K562 (cell line): Measurements from ENCODE around the gene WDR18. TPM values are rescaled to one million over a fixed set of nuclear protein-coding genes. Genes with fewer than 3 reads are reported as not detected.

Source experiments
- ARID1B ChIP-seq: fragments of 450-650 bp; IDR thresholded peaks from 2 replicates; pipeline ENCODE4 v1.6.1; 2016; ENCODE audit warnings: antibody characterized with exemption, mild to moderate bottlenecking, inconsistent platforms
- ARID2 ChIP-seq: fragments of 450-650 bp; IDR thresholded peaks from 2 replicates; pipeline ENCODE4 v1.6.1; 2017; ENCODE audit warnings: antibody characterized with exemption, mild to moderate bottlenecking
- CCAR2 ChIP-seq: fragments of 200-400 bp; formaldehyde crosslinking; IDR thresholded peaks from 2 replicates; pipeline ENCODE4 v1.6.1; 2017; ENCODE audit warnings: mild to moderate bottlenecking, low read depth, low read length
- DPF2 ChIP-seq: fragments of 450-650 bp; IDR thresholded peaks from 2 replicates; pipeline ENCODE4 v1.6.1; 2016
- HCFC1 ChIP-seq: IDR thresholded peaks from 2 replicates; pipeline ENCODE4 v1.6.1; 2012; ENCODE audit warnings: low read depth, low read length, improper control_type of control experiment
- MEF2A ChIP-seq: IDR thresholded peaks from 2 replicates; pipeline ENCODE4 v1.6.1; 2011; ENCODE audit warnings: low read depth, mild to moderate bottlenecking, low read length, moderate library complexity; ENCODE audit not compliant: control insufficient read depth
- NR2C1 ChIP-seq, 2 experiments: fragments of 450-650 bp; IDR thresholded peaks; 2 replicates each; pipeline ENCODE4 v1.6.1; 2017; ENCODE audit warnings: mild to moderate bottlenecking in 2 of 2, antibody characterized with exemption in 1 of 2, inconsistent platforms in 1 of 2, missing compliant biosample characterization in 1 of 2, missing genetic modification characterization in 1 of 2
- NRF1 ChIP-seq, 2 experiments: fragments of 450-650 bp; IDR thresholded peaks in 1 of 2; conservative IDR thresholded peaks in 1 of 2; 2 replicates each; pipeline ENCODE4 v1.6.1; 2014; ENCODE audit warnings: mild to moderate bottlenecking in 2 of 2
- PCBP1 ChIP-seq: fragments of 200-400 bp; formaldehyde crosslinking; IDR thresholded peaks from 2 replicates; pipeline ENCODE4 v1.6.1; 2018; ENCODE audit warnings: mild to moderate bottlenecking, low read depth, low read length; ENCODE audit not compliant: poor library complexity, severe bottlenecking
- POLR2G ChIP-seq: fragments of 200-400 bp; formaldehyde crosslinking; IDR thresholded peaks from 2 replicates; pipeline ENCODE4 v1.6.1; 2017; ENCODE audit warnings: low read depth, mild to moderate bottlenecking, antibody characterized with exemption, low read length, moderate library complexity
- RBM22 ChIP-seq: fragments of 200-400 bp; formaldehyde crosslinking; IDR thresholded peaks from 2 replicates; pipeline ENCODE4 v1.6.1; 2018; ENCODE audit warnings: low read length, low read depth; ENCODE audit not compliant: poor library complexity, severe bottlenecking
- SIN3A ChIP-seq, 2 experiments: fragments of 150-350 bp in 1 of 2; IDR thresholded peaks; 2 replicates each; pipeline ENCODE4 v1.6.1; 2011 to 2016; ENCODE audit warnings: borderline replicate concordance in 2 of 2, low read depth in 2 of 2, low read length in 2 of 2, mild to moderate bottlenecking in 2 of 2, moderate library complexity in 2 of 2; ENCODE audit not compliant: control insufficient read depth in 1 of 2
- SRF ChIP-seq, 2 experiments: fragments of 250-450, 450-650 bp in 1 of 2; sonication (Bioruptor Pico) in 1 of 2; sonication (generic) in 1 of 2; formaldehyde crosslinking; IDR thresholded peaks; 2 replicates each; pipeline versions ENCODE4 v1.5.0 to v1.5.1; 2020 to 2022; ENCODE audit warnings: mild to moderate bottlenecking in 1 of 2, missing genetic modification reagents in 1 of 2
- TEAD1 ChIP-seq, 2 experiments: fragments of 450-650 bp in 1 of 2; sonication (generic) in 1 of 2; formaldehyde crosslinking; IDR thresholded peaks; 2 replicates each; pipeline versions ENCODE4 v1.4.0 to v1.8.0; 2020 to 2022; ENCODE audit warnings: mild to moderate bottlenecking in 2 of 2, missing genetic modification reagents in 1 of 2
- ZC3H4 ChIP-seq: sonication (generic); formaldehyde crosslinking; IDR thresholded peaks from 2 replicates; pipeline ENCODE4 v1.9.0; 2021; ENCODE audit warnings: missing genetic modification reagents, borderline replicate concordance
- ZFP30 ChIP-seq: fragments of 250-450 bp; sonication (Bioruptor Pico); IDR thresholded peaks from 2 replicates; pipeline ENCODE4 v1.8.0; 2022; ENCODE audit warnings: moderate library complexity, mild to moderate bottlenecking, inconsistent platforms, borderline replicate concordance
- ZFX ChIP-seq: sonication (generic); formaldehyde crosslinking; IDR thresholded peaks from 2 replicates; pipeline ENCODE4 v1.8.0; 2022; ENCODE audit warnings: mild to moderate bottlenecking, missing genetic modification reagents, moderate library complexity
- ZNF696 ChIP-seq: fragments of 250-450 bp; sonication (Bioruptor Pico); conservative IDR thresholded peaks from 2 replicates; pipeline ENCODE4 v1.4.0; 2020; ENCODE audit warnings: mild to moderate bottlenecking, moderate library complexity
- polyA plus RNA-seq, 8 experiments: library from polyadenylated mRNA; depleted of rRNA in 4 of 8; stranded (reverse) in 5 of 8; unstranded in 3 of 8; fragments of >200 nt; fragmentation: Nextera tagmentation in 2 of 8; fragmentation: Illumina TruSeq in 1 of 8; extraction: Ambion mirVana in 2 of 8; extraction: Trizol in 1 of 8; gene quantifications; 2 replicates each; pipeline versions ENCODE4 v1.2.1 to v1.2.3, GENCODE V29; 2011 to 2014; ENCODE audit warnings: inconsistent platforms in 1 of 8, missing spikeins in 1 of 8
- total RNA-seq, 7 experiments: library from RNA; depleted of rRNA in 6 of 7; stranded (reverse); fragments of >200 nt in 6 of 7; fragmentation: Illumina TruSeq in 2 of 7; extraction: Trizol in 2 of 7; gene quantifications; 2 replicates each; pipeline versions ENCODE4 v1.2.1 to v1.2.3, GENCODE V29; 2011 to 2021; ENCODE audit warnings: low replicate concordance in 1 of 7
- TF ChIP-seq, protein P1 (sequence below): fragments of 450-650 bp; IDR thresholded peaks from 2 replicates; pipeline ENCODE4 v1.6.1; 2016
- TF ChIP-seq, protein P2 (sequence below): fragments of 450-650 bp; IDR thresholded peaks from 2 replicates; pipeline ENCODE4 v1.6.1; 2014; ENCODE audit warnings: low read depth, mild to moderate bottlenecking, moderate library complexity, borderline replicate concordance

The WDR18 gene
- total and polyA plus RNA-seq, 9 of the 15 experiments (the other 6 are each of a cell fraction or from before 2014, with no cell fraction given), result 0.65 to 181 (median 30.1) TPM

DNA sequence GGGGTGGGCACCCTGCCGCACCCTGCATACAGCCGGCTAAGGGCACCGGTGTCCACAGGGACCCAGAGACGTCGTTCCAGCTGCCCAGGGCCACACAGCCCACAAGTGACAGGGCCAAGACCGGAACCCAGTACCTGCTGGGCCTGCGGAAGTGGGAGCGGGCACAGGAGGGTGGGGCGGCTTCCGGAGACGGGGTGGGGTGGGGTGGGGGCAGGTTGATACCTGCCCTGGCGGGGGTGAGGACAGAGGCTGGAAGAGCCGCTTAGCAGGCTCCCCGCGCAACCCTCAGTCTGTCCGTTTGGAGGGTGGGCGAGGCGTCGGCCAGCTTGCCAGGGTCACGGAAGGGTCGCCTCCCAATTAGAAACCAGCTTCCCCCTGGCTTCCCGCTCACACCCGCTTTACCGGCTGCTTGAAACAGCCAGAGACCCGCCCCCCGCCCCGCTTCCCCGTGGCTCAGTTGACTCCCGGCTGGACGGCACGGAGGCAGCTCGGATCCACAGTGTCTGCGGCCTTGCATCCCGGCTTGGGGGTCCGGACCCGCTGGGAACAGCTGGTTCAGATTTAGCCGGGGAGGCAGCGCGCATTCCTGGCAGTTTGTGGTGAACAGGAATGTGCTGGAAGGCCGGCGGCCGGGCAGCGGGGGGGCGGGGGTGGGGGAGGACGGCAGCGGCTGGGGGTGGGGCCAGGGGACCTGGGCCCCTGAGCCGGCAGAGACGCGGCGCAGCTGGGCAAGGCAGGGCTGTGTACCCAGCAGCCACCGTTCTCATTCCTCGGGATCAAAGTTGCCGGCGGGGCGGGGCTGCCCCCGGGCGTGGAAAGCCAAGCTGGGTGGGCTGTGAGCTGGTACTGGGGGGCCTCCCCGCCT is 44.1 kb downstream of the WDR18 start (continued):
- peak; percentile 38; the same call in 1 of the 2 replicates for TF ChIP-seq ZFX
- TF ChIP-seq DPF2, result peak; percentile 27; the same call in 1 of the 2 replicates
- 0 out of 4 replicates have a peak, but pooled peaks of 1 of the 2 experiments have one; percentile 17 for TF ChIP-seq NRF1 (conservative IDR thresholded peaks at IDR 0.05 in 1 of 2, IDR thresholded peaks at IDR 0.05 in 1 of 2)
- peak; percentile 44 to 80; a peak in 3 of 4 replicates for TF ChIP-seq TEAD1 (CRISPR knock-in tag; IDR thresholded peaks at IDR 0.05)
- peak; percentile 33; the same call in 1 of the 2 replicates for TF ChIP-seq ARID1B
- TF ChIP-seq, protein P1, sequence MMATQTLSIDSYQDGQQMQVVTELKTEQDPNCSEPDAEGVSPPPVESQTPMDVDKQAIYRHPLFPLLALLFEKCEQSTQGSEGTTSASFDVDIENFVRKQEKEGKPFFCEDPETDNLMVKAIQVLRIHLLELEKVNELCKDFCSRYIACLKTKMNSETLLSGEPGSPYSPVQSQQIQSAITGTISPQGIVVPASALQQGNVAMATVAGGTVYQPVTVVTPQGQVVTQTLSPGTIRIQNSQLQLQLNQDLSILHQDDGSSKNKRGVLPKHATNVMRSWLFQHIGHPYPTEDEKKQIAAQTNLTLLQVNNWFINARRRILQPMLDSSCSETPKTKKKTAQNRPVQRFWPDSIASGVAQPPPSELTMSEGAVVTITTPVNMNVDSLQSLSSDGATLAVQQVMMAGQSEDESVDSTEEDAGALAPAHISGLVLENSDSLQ, result 0 out of 2 replicates have a peak, but pooled peaks have one; percentile 32
- TF ChIP-seq RBM22, result peak; percentile 45
- 0 out of 2 replicates have a peak, but pooled peaks have one; percentile 2 for TF ChIP-seq HCFC1
- no peak for TF ChIP-seq SRF (CRISPR knock-in tag; IDR thresholded peaks at IDR 0.05)
- TF ChIP-seq, protein P2, sequence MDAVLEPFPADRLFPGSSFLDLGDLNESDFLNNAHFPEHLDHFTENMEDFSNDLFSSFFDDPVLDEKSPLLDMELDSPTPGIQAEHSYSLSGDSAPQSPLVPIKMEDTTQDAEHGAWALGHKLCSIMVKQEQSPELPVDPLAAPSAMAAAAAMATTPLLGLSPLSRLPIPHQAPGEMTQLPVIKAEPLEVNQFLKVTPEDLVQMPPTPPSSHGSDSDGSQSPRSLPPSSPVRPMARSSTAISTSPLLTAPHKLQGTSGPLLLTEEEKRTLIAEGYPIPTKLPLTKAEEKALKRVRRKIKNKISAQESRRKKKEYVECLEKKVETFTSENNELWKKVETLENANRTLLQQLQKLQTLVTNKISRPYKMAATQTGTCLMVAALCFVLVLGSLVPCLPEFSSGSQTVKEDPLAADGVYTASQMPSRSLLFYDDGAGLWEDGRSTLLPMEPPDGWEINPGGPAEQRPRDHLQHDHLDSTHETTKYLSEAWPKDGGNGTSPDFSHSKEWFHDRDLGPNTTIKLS, result no peak
- TF ChIP-seq POLR2G, result peak; percentile 65
- no peak for TF ChIP-seq ZNF696 (CRISPR knock-in tag)
- TF ChIP-seq ZFP30 (CRISPR knock-in tag), result no peak
- TF ChIP-seq PCBP1, result peak; percentile 34
- TF ChIP-seq ARID2, result no peak
- TF ChIP-seq ZC3H4, result peak; percentile 51; the same call in 1 of the 2 replicates
- no peak for TF ChIP-seq MEF2A
- no peak for TF ChIP-seq CCAR2
- peak in 1 of 2 experiments; percentile 52; a peak in 1 of 4 replicates for TF ChIP-seq SIN3A (IDR thresholded peaks at IDR 0.05; ENCODE audit: borderline replicate concordance in 2 of 2, control insufficient read depth in 1 of 2, low read depth in 2 of 2, low read length in 2 of 2)
- no peak for TF ChIP-seq NR2C1 (IDR thresholded peaks at IDR 0.05)
- peak; percentile 27; the same call in 1 of the 2 replicates for TF ChIP-seq NR2C1 (tag; IDR thresholded peaks at IDR 0.05)
